ENCODE results near the gene SH3TC1. TPM values are rescaled to one million over a fixed set of nuclear protein-coding genes. Genes with fewer than 3 reads are reported as not detected.

Gene SH3TC1
- total RNA-seq, 1 donor from 2014 or later, result 27.2 TPM

DNA sequence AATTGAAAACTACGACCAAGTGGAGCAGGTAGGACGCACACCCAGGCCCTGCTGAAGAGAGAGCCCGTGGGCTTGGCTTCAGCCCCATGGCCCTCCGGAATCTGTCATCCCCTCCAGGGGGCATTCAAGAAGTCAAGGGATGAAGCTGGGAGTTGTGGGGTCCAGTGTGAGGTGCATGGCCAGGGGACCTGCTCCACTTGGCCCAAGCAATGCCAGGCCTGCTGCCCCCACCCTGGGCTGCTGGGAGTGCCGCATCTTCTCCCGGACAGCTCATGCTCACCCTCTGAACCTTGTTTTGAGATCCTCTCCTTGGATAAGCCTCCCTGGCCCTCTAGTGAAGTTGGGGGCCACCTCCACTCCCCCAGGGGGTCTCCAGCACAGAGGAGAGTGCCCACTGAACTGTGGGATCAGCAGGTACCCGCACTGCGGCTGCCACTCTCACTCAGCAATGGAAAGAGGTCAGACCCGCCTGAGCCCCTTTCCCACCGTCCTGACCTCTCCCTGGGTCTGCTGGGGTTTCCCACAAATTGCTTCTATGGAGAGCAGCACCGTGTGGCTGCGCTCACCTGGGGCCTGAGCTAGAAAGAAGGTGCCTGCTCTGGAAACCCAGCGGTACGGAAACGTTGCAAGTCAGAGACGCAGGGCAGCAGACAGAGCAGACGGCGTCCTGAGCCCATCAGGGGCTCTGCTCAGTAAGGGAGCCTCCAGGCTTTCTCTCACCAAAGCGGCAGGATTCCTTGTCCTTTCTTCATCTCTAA, 35.5 kb upstream of the SH3TC1 start:
- DNase-seq (ENCODE audit: low read depth), result no peak

DNA sequence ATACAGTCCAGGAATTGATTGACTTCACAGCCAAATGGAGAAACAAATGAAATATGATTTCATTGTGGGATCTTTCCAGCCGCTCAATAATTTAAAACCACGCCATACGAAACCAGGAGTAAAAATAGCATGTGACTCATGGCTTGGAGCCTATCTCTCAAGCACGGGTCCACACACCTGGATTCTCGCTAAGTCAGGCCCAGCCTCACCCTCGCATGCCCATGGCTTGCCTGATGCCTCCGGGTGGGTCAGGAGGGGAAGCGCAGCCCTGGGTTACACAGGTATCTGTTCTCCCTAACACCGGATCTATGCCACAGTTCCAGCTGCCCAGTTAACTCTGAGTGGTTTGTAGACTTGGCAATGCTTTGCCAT, 34.9 kb upstream of the SH3TC1 start:
- DNase-seq (ENCODE audit: low read depth), result no peak

DNA sequence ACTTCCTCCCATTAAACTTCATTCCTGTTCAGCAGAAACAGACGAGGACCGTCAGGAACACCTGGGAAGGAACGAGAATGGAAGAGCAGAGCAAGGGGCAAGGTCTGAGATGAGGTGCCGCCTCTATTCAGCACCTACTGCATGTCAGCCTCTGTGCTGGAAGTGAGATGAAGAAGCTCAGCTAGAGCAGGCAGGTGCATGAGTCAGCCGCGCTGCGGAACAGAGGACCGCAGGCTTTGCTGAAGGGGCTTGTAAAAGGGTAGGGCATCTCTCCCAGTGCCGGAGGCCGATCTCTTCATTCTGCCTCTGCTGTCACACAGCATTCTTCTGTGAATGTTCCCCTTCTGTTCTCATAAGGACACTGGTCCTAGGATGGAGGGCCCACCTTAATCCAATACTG, 34.4 kb upstream of the SH3TC1 start:
- no peak for DNase-seq (ENCODE audit: low read depth)

DNA sequence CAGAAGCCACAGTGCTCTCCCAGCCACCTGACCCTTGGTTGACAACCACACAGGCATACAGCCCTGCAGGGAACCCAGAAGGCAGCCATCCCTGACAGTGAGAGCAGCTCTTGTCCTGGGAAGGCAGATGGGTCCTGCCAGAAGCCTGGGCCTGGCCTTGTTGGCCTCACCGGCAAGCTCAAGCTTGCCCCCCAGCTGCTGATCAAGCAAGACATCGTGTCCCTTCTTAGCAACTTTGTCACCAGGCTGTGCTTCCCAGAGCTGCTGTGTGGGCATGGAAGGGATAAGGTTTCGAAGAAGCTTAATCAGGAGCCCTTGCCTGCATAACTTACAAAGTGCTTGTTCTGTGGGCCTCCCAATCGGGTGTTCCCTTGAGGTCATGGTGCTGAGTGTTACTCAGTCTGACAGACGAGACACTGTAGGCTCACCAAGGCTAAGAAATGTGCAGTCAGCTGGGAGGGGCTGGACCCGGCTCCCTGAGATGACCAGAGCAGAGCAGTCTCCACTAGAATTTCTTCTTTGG, 33.7 kb upstream of the SH3TC1 start:
- DNase-seq (ENCODE audit: low read depth), result no peak

DNA sequence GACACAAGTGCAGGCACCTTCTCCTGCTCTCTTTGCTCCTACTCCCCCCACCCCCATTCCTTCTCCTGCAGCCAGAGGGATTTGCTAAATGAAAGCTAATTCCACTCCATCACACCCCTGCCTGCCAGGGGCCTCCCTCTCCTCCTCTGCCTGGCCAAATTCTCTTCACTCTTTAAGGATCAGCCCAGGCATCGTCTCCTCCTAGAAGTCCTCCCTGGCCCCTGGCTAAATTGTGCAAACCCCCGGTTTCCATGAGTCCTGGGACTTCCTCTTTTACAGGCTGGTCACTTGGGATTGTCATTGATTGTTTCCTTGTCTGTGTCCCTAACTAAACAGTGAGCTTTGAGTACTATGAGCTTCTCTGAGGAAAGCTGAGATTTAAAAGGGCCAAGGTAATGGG, 31.8 kb upstream of the SH3TC1 start:
- DNase-seq (ENCODE audit: low read depth), result no peak

DNA sequence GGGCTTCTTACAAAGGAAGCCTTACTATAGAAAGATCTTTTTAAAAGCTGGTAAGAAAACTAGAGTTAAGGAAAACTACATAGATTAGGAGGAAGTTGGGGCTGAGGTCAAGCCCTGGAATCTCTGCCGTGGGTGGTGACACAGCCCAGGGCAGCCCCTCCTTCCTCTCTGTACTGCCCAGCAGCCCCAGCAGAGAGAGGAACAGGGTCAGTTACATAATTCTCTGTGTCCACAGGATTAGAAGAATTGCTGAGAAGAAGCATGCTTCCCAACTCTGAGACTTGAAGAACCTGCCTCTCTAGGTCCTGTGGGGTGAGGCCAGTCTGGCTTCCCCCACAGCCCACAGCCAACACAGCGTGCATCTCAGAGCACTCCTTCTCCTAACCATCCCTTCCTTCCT, 31.3 kb upstream of the SH3TC1 start:
- DNase-seq (ENCODE audit: low read depth), result peak; percentile 23

DNA sequence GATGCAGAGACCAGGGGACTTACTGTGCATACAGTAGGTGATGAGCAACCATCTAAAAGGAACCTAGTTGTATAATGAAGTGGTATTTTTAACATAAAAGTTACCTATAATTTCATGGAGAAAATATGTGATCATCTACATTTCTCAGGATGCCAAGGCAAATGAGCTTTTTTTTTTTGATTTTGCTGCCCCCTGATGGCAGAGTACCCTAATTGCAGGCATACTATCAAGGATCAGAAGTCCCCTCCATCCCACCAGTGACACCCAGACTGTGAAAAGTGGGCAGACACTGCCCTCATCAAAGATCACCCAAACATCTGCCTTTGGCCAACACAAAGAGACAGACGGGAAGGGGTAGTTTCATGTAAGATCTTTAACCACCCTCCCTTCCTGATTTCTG, 30.9 kb upstream of the SH3TC1 start:
- DNase-seq (ENCODE audit: low read depth), result no peak

DNA sequence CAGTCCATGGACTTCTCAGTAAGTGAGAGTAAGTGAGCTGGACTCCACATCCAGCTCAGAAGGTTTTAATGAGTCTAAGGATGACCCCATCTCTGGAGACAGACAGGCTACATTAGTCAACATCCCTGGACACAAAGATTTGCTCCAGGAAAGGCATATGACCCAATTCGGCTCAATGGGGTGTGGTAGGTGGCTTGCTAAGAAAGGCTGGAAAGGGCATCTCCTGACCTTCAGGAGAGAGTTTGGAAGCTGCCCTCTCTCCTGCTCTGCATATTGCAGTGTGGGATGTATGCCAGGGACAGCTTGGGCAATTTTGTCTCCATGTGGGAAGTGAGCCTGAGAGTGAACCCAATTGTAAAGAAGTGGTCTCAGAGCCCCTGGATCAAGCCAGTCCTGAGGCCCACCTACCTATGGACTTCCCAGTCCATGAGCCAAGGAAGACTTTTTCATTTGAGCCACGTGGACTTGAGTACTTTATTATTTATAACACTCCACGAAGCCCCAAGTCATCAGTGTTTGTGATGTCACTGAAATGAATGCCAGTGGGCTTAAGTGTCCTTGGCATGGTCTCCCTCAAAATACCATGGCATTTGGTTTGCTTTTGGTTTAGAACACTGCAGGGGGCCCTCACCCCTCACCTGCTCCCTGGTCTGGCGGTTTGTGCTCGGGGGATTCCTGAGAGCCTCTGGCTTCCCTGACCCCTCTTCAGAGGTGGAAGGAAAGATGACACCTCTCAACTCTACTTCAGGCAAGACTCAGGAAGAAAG, 30.1 kb upstream of the SH3TC1 start:
- no peak for DNase-seq (ENCODE audit: low read depth)

DNA sequence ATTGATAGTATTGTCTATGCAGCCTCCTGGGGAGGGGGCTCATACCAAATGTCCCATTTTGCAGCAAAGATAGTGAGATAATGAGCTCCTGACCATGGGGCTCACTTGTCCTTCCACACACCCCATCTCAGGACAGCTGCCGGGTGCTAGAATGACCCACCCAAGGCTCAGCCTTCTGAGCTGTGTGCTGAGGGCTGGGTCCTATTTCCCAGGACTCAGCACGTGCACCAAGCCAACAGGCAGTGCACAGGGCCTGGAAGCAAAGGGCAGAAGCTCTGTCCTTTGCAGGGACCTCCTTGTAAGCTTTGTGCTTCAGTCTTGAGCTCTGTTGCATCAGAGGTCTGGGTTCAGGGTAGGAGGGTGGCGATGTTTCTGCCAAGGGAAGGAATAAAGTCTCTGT, 29.3 kb upstream of the SH3TC1 start:
- DNase-seq (ENCODE audit: low read depth), result no peak

DNA sequence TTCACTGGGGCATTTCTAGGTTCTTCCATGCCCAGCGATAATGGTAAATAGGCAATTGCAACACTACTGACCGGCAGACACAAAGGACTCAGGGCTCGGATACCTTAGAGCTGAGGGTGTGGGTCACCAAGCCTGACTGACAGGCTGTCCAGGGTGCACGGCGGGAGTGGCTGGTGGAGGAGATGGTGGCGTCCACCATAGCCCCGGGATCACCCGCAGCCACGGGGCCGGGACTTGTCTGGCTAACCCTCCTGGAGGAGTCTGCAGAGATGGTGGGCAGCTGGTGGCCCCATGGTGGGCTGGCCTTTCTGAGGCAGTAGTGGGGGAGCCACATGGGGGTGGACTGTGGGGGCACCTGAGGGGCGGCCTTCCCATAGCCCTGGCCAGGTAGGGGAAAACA, 28.7 kb upstream of the SH3TC1 start:
- no peak for DNase-seq (ENCODE audit: low read depth)

DNA sequence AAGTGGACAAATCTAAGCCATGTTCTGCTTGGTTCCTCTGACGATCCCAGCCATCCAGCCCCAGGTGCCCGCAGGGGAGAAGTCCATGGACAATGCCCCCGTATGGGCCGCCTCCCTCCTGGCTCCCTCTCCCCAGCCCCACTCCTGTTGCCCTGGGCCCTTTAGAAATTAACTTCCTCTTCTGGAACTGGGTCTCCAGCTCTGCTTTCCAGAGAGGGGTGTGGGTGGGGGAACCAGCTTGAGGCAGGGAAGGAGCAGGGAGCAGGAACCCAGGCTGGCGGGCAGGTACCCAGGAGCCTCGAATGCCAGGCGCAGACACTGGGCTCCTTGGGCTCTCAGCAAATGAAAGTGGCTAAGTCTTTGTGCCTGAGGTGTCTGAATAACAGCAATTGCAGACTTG, 27.8 kb upstream of the SH3TC1 start:
- no peak for DNase-seq (ENCODE audit: low read depth)

DNA sequence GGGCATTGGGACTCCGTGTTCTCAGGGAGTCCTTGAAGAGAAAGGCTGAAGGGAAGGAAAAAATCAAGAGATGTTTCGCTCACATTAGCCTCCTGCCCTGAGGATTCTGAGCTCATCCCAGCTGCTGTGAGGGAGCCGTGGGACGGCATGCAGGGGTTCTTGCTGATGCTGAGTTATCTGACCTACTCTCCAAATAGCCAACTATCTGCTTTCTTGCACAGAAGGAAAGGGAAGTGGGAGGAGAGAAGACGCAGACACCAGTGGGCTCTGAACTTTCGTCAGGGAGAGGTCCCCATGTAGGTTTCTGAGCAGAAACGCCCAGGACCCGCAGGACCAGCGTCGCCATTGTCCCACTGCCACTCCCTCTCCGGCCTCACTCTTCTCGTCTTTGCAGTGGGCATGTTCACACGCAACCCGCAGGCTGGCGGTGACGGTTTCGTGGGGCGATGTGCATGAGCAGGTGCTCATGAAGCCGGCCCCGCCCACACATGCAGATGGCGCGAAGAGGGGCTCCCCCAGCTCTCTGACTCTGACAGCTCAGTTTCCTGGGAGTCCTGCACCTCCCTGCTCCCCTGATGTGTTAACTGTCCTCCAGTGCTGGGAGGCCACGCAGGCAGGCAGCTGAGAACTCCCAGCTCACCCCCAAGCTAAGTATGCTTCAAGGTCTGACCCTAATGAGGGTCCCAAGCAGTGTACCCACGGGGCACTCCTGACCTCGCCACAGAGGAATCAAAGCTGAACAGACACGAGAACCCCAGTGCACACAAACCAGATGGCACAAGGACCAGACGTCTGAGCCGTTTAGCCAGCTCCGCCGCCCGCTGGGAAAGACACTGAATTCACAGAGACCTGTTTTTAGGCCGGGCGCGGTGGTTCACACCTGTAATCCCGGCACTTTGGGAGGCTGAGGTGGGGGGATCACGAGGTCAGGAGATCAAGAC, 26.8 kb upstream of the SH3TC1 start:
- no peak for DNase-seq (ENCODE audit: low read depth)

DNA sequence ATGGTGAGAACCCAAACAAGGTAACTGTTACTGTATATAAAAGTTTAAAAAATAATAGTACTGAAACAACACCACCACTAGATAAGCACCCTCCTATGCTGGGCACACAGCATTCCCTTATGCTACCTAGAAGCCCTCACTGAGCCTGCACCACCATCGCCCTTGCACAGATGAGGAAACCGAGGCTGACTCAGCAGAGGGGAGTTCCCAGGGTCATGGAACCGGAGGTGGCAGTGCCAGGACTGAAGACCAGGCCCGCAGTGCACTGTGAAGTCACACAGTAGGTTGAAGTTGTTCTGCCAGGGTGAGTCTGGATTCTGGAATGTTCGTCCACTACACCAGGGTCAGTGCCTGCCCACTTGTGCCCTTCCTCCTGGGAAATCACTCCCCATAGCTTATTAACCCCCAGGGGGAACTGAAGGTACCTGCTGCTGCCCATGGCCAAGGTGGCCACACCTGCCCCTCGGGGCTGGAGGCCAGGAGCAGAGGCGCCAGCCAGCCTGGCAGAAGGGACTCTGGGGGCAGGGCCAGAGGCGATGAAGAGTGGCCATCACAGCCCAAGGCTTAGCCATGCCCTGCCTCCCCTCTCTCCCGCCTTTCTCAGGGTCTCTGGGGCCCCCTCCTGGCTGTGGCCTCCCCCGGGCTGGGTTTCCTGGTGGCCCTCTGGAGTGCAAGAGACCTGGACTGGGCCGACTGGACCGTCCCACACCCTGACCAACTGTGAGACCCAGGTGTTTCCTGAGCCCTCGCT, 25.4 kb upstream of the SH3TC1 start:
- DNase-seq (ENCODE audit: low read depth), result no peak

DNA sequence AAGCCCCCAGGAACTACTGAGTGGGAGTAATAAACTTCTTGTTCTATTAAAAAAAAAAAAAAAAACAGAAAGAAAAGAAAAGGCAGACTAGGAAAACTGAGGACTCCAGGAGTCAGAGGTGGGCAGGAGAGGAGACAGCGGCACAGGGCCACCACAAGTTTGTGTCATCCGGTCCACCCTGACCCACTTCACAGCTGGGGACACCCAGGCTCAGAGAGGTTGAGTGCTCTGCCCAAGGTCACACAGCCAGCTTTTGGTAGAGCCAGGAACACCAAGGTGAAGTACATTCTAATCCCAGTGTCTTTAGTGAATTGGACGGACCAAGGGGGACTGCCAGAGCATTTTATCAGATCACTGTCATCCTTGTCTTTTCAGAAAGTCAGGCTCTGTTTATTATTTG, 24.1 kb upstream of the SH3TC1 start:
- no peak for DNase-seq (ENCODE audit: low read depth)

DNA sequence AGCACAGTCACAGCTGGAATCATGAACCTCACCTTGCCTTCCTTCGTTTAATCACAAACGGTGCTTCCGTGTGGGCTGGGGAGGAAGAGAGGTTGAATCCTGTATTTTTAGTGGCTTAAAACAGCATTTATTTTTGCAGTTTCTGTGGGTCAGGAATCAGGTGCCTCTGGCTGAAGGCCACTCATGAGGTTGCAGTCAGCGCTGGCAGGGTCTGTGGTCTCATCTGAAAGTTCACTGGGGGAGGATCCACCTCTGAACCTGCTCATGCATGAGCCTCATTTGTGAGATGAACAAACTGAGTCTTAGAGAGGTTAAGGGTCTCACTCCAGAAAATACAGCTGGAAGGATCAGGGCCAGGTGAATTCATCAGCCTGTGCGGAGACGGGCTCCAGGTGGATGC, 23.4 kb upstream of the SH3TC1 start:
- DNase-seq (ENCODE audit: low read depth), result no peak

DNA sequence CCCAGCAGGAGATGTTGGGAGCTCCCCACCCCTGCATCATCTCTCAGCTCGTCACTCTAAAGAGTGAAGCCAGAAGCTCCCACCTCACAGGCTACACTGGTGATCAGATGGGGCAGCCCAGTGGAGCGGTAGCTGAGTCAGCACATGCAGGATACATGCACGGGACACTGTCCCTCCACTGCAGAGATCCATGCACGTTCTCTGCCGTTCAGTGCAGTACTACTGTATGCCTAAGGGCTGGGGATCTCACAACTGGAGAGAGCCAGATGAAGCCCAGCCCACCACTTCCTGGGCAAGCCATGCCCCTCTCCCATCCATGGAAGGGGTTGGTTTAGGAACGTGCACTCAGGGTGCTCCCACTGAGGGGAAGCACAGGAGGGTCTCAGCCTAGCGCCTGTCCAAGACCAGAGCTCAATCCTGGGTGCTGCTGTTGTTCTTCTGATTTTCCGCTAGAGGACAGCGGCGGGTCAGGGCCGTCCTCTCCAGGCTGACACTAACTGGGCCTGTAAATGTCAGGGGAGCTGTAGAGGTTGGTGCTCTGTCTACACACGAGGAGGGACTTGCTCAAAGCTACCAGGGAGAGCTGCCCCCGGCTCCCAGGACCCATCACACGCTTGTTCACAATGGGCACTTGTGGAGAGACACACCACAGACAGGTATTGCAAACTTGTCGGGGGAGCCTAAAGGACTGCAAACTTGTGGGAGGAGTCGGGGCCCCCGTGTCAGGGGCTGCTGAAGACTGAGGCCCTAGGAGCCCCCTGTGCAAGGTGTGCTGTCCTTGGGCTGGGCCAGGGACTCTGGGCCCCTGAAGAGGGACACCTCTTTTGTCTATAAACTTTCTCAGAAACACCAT, 22.3 kb upstream of the SH3TC1 start:
- no peak for DNase-seq (ENCODE audit: low read depth)

DNA sequence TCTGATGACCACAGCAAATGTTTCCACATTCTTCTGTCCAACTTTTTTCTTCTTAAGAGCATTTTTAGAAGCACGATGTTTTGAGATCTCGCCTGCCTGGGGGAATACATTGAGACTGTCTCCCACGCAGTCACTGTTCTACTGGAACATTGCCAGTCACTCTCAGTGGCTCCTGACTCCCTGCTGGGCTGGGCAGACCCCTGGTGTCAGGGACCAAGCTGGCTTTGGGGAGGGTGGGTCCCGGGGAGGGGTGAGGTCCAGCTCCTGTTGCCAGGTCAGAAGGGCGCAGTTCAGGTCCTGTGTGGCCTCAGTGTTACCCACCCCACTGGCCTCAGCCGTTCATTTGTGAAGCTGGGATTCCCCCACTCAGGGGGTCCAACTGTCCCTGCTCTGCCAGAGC, 21.5 kb upstream of the SH3TC1 start:
- no peak for DNase-seq (ENCODE audit: low read depth)

DNA sequence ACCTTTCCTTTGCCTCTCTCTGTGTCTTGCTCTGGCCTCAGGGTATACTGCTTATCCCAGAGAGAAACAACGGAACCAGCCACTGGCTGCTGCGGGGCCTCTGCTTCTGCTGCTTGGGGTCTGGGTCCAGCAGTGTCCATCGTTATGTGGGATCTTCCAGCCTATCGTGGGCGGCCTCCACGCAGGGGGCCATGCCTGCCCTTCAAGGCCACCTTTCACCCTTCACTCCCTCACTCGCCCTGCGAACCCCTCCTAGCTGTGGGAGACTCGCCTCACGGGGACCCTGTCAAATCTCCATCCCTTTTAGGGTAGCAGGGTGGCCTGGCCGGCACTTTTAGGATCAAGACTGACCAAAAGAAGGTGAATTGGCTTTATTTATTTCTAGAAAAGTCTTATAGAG, 21.1 kb upstream of the SH3TC1 start:
- no peak for DNase-seq (ENCODE audit: low read depth)

DNA sequence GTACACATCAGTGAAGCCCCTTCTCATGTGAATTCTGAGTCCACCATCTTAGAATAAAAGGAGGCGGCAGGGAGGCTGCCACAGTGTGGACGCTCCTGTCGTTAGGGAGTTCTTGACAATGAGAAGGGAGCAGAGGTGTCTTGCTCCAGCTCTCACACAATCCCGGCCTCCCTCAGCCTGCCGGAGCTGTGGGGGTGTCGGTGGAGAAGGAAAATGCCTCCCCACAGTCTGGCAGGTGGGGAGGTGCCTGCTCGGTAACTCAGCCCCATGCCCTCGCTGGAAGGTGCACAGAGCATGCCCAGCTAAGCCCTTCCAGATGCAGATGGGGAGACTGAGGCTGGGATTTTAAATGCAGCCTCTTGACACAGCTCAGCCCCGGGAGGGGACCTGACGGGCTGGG, 20.0 kb upstream of the SH3TC1 start:
- no peak for DNase-seq (ENCODE audit: low read depth)

DNA sequence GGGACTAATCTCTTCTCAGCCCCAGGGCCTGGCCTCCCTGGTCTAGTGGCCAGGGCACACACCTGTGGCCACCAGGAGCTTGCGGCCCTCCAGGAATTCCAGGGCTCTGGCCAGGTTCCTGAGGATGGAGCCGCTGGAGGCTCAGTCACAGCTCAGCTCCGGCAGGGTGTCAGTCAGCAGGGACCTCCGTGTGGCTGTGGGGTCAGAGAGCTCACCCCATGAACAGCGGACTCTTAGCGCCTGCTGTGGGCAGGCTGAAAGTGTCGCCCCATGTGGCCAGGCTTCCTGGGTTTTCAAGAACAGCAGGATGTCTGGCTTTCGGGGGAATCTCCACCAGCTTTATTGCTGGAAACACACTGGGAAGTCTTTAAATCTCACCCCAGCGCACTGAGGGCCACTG, 19.3 kb upstream of the SH3TC1 start:
- DNase-seq (ENCODE audit: low read depth), result no peak
